Effector CD4-positive, alpha-beta T cell (primary cell): Measurements from ENCODE around the gene FIBIN.
"Not testable (repeated sequence)": the region's sequence is repeated elsewhere in the genome, so short reads cannot be mapped to it uniquely, and the experiment has no call there.

Experiments used
- DNase-seq: peaks from one replicate; pipeline ENCODE4 v3.0.0-alpha.2; 2020

The FIBIN gene

DNA sequence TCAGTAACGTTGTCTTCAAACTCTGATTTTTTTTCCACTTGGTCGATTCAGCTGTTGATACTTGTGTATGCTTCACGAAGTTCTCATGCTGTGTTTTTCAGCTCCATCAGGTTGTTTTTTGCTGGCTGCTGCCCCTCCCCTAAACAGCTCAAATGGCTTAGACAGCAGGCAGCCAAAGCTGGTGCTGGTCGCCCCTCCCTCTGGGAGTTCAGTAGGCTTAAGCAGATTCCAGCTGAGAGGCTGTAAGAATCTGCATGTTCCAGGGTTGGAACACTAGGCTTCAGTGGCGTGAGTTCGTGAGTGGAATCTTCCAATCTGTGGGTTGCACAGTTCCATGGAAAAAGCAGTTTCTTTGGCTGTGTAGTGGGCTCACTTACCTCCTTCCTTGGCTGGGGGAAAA, 10.3 kb upstream of the FIBIN start:
- no peak for DNase-seq

GRCh38 chr11:26985470-26985869, 8.4 kb upstream of the FIBIN start:
- DNase-seq: no peak

GRCh38 chr11:26985943-26986342, 8.0 kb upstream of the FIBIN start:
- no peak for DNase-seq

DNA sequence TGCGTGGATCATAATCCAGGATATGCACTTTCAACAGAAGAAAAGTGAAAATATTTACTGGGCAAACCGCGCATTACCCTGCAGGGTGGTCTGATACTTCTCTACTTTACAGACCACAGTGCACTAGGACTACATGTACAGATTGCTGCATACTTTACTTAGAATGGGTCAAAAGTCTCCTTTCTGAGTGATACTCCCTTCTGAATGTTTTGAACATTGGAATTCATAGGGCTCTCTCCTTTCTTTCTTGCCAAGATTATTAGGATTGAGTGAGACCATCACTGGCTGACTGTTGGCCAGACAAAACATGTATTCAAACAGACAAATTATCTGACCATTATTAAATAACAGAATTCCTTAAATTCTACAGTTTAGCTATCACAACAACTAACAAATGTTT, 6.6 kb upstream of the FIBIN start:
- no peak for DNase-seq

- DNase-seq: no peak
Observed at GRCh38 chr11:26987731-26988130, 6.2 kb upstream of the FIBIN start.

GRCh38 chr11:26992031-26992541, 1.8 kb upstream of the FIBIN start:
- DNase-seq: no peak

GRCh38 chr11:26994631-26995095, 751 bp downstream of the FIBIN start:
- DNase-seq: no peak

DNA sequence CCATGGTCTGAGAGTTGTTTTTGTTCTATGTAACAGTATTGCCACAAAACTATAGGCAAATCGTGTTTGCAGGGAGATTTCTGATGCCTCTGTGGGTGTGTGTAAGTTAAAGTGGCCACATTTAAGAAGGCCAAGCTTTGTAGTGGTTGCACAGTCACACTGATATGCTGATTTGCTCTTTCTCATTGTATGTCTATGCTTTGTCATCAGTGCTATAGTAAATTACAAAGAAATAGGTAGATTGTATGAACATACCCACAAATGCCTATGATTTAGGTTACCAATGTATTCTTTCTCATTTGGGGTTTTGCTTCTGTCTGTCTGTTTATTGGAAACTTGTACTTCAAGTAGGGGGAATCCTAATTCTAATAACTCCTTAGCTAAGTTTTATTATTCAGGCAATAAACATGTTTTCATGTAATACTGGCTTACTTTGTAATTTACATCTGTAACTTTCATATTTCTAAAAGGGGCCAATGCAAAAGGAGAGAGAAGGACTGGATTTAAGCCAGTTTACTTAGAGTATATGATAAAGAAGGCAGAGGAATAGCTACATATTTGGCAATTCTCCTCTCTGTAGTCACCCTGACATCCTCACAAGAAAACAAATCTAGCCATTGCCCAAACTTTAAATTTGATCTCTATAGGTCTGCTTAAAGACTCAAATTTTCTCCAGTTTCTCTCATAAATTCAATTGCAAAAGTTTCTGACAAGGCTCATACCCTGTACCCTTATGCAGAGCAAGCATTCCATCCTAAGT, 2.0 kb downstream of the FIBIN start:
- DNase-seq: no peak

DNA sequence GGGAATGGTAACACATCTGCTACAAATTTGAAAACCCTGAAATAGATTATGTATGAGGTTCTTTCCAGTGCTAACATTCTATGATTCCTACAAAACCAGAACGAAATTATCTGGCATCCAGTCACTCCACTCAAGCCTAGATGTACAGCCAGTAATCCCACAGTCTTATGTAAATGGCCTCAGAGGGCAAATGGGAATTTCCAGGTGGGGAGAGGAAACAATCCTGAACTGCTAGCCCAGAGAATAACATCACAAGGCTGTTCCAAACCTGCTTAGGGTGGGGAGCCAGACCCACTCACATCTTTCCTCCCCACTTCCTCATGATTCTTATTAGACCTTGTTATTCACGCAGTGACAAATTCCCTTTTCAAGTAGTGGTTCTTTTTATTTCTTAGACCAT, 3.5 kb downstream of the FIBIN start:
- no peak for DNase-seq

GRCh38 chr11:27001136-27001730, 7.3 kb downstream of the FIBIN start:
- not testable (repeated sequence) for DNase-seq

DNA sequence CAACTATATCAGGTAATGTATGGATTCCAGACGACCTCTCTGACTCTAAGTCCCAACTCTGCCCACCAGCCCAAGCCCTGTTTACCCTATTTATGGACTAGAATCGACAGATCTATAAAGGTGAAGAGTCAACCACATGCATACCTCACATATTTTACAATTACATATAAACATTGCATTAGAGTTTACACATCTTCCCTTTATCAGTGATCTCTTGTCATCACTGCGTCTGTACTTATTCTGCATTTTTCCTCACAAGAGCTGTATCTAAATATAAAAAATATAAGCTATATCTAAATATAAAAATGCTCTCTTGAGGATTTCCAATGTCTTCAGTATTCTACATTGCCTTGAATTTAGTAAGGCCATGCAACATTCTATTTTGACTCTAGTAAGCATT, 8.5 kb downstream of the FIBIN start:
- no peak for DNase-seq

DNA sequence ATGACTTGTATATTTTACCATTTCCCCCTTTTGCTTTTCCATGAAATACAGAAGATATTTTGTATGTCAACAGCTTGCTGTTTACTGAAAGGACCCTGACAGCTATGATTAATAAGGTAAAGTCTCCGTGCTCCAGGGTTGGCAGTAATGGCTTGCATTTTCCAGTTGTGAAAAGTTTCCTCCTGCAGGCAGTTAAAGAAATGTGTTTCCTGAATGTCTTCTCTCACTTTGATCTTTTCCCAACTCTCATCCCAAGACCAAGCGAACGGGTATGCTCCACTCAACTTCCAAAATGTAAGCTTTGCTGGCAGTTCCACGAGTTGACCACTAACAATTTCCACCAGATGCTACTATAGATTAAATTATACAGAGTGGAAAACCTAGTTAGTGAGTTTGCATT, 8.9 kb downstream of the FIBIN start:
- DNase-seq: no peak

DNA sequence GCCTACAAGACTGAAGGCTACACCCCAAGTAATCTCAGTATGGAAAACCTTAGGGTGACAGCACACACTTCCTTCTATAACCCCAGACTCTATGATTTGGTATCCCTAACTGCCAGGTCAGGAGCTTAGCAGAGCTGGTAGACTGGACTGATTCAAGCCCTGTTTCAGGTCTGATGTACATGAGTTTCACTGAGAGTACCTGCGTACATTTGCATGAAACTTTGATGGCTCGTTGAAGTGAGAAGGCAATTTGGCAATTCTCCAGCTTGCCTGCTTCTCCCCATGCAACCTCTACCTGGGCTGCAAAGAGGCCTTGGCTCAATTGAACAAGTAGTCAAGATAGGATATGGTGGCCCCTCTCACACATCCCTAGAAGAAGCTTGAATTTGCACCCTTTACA, 10.2 kb downstream of the FIBIN start:
- DNase-seq: no peak

GRCh38 chr11:27008811-27009535, 15.1 kb downstream of the FIBIN start:
- no peak for DNase-seq

GRCh38 chr11:27011560-27012233, 17.8 kb downstream of the FIBIN start:
- no peak for DNase-seq

DNA sequence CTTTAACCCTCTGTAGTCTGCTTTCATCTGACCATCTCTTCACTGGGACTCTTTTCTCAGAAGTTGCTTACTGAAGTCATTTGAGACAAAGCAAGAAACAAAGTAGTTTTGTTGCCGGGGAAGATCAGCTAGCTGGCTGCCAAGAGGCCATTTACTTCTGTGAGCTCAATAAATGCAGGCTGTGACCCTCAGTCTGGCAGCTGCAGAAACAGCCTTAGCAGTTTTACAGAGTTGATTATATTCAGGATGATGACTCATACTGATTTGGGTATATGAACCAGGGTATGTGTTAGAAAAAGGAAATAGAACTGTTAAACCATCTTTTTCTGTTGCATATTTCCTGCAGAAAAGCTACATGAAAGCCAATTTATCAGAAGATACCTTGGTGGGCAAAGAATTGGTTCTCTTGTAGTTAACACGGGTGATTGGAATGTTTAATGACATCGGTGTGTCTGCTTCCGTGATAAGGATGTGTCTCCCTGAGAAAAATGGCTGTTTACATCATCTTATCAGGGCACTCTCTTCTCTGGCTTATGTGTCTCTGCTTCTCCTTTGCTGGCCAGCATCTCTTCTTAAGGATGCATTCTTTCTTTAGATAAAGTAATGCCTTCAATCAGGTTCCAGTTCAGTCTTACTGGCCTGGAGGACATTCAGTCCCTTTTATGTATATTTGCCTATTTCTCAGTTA, 18.5 kb downstream of the FIBIN start:
- no peak for DNase-seq

DNA sequence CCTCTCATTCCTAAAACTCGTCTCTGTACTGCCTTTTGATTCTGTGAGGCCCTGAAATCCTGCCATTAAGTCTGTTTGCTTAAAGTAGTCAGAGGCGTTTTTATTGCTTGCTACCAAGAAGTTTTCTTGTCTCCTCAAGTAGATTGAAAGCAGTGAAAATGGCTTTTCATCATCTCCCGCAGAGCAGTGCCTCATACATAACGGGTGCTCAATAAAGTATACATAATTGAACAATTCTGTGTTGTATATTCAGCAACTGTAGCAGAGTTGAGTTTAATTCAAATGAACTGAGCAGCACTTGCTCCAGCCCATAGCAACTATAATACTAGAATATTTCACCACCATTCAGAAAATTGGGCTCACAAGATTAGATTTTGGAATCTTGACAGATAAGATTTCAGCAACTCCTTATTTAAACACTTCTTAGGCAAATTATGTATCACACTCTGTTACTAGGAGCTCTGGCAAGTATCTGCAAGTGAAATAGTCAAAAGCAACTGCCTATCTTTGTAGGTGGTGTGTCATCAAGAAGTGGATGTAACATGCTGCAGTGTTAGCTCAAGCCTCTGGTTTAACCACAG, 20.0 kb downstream of the FIBIN start:
- no peak for DNase-seq

DNA sequence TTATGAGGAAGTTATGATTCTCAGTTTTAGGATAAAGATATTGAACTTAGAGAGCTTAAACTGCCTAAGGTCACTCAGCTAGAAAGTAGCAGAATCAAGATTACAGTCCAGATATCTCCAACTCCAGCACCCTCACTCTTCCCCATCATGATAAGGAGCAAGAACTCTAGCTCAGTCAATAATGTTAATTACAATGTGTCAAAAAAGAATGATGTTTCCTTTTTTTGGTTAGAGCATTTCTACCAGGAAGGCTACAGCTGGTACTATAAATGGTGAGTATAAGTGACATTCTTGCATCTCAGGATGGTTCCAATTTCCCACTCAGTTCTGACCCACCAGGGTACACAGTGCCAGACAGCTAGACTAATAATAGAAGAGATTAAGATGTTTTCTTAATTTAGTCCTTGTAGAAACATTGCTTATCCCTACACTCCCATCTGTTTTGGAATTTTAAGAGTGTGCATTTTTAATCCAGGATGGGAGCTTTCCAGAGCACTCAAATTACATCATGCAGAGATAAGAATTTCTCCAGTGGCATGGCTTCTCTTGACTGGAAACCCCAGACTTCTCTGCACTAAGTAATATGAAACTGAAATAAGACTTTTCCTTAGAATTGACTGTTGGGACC, 25.1 kb downstream of the FIBIN start:
- no peak for DNase-seq

GRCh38 chr11:27020751-27021150, 26.8 kb downstream of the FIBIN start:
- DNase-seq: no peak

- no peak for DNase-seq
Observed at GRCh38 chr11:27022659-27023251, 28.8 kb downstream of the FIBIN start.

- DNase-seq: no peak
Observed at GRCh38 chr11:27024865-27025264, 31.0 kb downstream of the FIBIN start.
